GM21515 (cell line): ENCODE measurements around the gene PKP2.

Experiments used
- ATAC-seq: cut with Tn5 transposase; IDR thresholded peaks from one replicate; pipeline ENCODE4 v1.9.1; 2021; ENCODE audit not compliant: unreplicated experiment

PKP2 gene

GRCh38 chr12:32756476-32757066, 140.0 kb downstream of the PKP2 start:
- ATAC-seq, result no peak

DNA sequence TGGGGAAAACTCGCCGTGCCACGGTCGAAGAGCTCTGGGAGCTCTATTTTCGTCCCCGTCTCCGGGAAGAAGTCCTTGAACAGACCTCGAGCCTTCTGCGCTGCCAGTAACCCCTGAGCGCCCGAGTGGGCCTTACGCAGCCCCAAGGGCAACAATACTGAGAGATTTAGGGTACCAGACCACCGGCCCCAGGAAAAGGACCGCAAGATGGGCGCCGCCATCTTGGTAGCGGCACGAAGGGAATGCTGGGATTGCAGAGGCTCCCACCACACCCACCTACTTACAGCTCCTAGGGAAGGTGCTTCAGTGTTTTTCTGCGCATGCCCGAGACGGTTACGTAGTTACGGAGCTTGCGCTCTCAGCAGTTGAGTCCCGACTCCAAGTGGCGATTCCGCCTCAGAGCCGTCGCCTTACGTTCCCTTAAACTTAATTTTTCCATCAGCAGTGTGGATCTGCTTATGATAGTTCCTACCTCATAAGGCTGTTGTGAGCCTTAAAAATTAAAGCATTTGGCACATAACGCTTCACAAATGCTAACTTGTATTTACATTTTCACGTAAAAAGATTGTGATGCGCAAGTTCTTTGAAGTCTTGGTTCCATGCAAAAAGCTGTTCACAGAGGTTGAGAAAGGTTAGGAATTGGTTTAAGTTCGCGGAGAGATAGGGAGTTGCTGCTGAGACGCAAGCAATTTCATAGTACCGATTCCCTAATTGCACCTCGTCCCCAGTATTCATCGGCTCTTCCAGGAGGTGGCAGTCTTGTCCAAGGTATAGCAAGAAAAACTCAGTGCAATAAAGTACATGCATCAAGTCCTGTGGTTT, 140.7 kb downstream of the PKP2 start, which contains the start of gene YARS2:
Gene YARS2 (minus strand): TSS at position 244 of the 822 bp plus-strand sequence. CDS start 23 bp downstream, at position 221.
- ATAC-seq, result peak; percentile 91

GRCh38 chr12:32755051-32755653, 141.4 kb downstream of the PKP2 start:
- ATAC-seq, result peak; percentile 67

DNA sequence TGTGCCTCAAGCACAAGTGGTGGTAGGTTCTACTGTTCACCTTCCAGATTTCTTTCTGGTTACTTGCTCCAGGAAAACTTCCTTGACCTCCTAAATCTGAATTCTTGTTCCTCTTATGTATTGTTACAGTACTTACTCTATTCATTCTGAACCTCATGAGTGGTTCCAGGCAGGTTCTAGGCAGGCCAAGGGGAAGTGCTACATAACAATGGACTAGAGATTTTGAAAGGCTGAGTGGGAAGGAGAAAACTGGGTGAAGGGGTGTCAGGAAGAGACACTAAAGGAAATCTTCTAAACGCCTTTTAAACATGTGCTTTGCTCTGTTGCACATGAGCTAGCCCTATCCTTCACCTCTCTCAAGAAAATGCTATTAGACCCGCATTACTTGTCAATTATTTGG, 142.5 kb downstream of the PKP2 start:
- no peak for ATAC-seq

GRCh38 chr12:32753605-32754004, 143.0 kb downstream of the PKP2 start:
- no peak for ATAC-seq

DNA sequence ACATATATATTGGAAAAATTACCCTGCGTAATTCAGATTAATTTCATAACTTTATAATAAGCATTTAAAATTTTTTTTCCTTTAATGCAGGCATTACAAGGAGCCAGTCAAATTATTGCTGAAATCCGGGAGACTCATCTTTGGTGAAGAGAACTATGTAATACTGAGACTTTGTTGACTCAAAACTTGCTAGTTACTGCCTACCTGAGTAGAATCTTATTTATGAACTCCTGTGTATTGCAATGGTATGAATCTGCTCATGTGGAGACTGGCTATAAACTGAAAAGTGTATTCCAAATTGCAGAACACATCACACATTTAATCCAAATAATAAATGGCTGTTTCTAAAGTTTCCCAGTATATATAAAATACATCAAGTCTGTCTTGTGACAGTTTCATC, 153.3 kb downstream of the PKP2 start:
- ATAC-seq, result no peak

- no peak for ATAC-seq
Measured at GRCh38 chr12:32742133-32742532, 154.4 kb downstream of the PKP2 start.
